HCEC 1CT (cell line): ENCODE measurements around the gene MAGEA2B.
"Not testable (repeated sequence)": the region's sequence is repeated elsewhere in the genome, so short reads cannot be mapped to it uniquely, and the experiment has no call there.

ENCODE experiments used
- DNase-seq: peaks from one replicate; pipeline ENCODE4 v3.0.0-alpha.2; 2017

Gene MAGEA2B, protein sequence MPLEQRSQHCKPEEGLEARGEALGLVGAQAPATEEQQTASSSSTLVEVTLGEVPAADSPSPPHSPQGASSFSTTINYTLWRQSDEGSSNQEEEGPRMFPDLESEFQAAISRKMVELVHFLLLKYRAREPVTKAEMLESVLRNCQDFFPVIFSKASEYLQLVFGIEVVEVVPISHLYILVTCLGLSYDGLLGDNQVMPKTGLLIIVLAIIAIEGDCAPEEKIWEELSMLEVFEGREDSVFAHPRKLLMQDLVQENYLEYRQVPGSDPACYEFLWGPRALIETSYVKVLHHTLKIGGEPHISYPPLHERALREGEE

GRCh38 chrX:152713815-152714787, at the start of gene MAGEA2B:
Gene MAGEA2B (plus strand): TSS chrX:152714628. CDS start chrX:152717107, 2,479 bp downstream.
- DNase-seq = not testable (repeated sequence)

- no peak for DNase-seq
Measured at GRCh38 chrX:152674135-152674534, 40.3 kb upstream of the MAGEA2B start.

GRCh38 chrX:152674652-152675051, 39.8 kb upstream of the MAGEA2B start:
- not testable (repeated sequence) for DNase-seq

DNA sequence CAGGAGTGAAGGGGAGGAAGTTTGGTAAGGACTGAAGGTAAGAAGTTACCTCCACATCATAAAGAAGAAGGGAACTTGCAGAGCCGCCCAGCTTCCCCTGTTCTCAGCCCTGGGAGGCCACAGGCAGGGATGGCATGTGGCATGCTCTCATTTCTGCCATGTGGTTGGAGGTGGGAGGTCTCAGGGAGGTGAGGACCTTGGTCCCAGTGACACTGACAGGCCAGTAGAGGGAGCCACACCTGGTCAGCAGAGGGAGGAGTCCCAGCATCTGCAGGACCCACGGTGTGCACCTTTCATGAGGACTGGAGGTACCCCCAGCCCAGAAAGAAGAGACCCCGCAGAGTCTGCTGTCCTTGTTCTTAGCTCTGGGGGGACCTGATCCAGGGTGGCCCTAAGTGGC, 33.4 kb upstream of the MAGEA2B start:
- not testable (repeated sequence) for DNase-seq

DNA sequence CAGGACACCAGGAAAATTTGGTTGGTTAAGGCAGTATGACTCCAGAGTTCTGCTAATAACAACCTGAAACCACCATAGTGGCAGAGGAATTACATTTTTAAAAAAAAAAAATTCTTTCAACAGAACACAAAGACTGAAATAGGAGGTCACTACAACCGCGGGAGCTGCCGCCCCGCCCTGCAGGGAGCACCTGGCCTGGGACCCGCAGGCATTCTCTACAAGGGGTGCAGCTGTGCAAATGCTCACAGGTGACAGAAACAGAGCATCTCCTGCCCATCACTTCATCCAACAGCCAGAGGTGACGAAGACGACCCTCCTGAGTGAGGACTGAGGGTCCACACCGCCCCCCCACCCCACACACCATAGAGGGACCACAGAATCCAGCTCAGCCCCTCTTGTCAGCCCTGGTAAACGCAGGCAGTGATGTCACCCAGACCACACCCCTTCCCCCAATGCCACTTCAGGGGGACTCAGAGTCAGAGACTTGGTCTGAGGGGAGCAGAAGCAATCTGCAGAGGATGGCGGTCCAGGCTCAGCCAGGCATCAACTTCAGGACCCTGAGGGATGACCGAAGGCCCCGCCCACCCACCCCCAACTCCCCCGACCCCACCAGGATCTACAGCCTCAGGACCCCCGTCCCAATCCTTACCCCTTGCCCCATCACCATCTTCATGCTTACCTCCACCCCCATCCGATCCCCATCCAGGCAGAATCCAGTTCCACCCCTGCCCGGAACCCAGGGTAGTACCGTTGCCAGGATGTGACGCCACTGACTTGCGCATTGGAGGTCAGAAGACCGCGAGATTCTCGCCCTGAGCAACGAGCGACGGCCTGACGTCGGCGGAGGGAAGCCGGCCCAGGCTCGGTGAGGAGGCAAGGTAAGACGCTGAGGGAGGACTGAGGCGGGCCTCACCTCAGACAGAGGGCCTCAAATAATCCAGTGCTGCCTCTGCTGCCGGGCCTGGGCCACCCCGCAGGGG, 16.2 kb upstream of the MAGEA2B start, which contains the start of gene MAGEA3:
Gene MAGEA3 (plus strand): TSS at position 843 of the 980 bp plus-strand sequence. CDS start 2,039 bp downstream, outside the sequence.
- not testable (repeated sequence) for DNase-seq

DNA sequence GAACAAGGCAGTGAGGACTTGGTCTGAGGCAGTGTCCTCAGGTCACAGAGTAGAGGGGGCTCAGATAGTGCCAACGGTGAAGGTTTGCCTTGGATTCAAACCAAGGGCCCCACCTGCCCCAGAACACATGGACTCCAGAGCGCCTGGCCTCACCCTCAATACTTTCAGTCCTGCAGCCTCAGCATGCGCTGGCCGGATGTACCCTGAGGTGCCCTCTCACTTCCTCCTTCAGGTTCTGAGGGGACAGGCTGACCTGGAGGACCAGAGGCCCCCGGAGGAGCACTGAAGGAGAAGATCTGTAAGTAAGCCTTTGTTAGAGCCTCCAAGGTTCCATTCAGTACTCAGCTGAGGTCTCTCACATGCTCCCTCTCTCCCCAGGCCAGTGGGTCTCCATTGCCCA, 14.0 kb upstream of the MAGEA2B start:
- not testable (repeated sequence) for DNase-seq

DNA sequence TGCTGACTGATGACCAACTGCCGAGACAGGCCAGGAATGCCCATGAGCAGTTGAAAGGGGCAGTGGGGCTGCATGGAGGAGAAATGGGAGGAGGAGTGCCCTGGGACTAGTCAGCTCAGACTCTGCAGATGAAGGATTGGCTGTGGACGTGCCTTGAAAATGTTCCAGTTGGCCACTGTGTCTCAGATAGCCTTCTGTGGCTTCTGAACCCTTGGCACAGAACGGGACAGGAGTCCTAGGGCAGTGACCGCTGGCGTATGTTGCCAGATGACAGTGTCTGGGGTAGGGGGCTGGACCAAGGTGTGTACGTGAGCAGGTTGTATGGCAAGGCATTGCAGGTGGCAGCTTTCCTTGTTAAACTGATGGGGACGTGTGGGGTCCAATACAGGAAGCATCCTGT, 7.9 kb upstream of the MAGEA2B start:
- DNase-seq = not testable (repeated sequence)

DNA sequence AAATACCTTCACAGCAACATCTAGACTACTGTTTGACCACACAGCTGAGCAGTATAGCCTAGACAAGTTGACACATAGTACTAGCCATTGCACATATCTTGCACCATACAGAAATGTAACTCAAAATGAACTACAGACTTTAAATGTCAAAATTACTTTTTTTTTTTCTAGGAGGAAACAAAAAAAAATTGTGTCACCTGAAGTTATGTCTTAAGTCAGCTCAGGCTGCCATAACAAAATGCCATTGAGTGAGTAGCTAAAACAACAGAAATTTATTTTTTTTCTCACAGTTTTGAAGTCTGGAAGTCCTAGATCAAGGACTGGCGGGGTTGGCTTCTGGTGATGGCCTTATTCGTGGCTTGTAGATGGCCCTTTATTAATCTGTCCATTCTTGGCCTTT, 5.3 kb upstream of the MAGEA2B start, which contains the start of gene CSAG2:
Gene CSAG2 (minus strand): TSS at position 101 of the 400 bp plus-strand sequence. CDS start 161 bp downstream, outside the sequence.
- DNase-seq = not testable (repeated sequence)

GRCh38 chrX:152713195-152713594, 1.2 kb upstream of the MAGEA2B start:
- DNase-seq = not testable (repeated sequence)

DNA sequence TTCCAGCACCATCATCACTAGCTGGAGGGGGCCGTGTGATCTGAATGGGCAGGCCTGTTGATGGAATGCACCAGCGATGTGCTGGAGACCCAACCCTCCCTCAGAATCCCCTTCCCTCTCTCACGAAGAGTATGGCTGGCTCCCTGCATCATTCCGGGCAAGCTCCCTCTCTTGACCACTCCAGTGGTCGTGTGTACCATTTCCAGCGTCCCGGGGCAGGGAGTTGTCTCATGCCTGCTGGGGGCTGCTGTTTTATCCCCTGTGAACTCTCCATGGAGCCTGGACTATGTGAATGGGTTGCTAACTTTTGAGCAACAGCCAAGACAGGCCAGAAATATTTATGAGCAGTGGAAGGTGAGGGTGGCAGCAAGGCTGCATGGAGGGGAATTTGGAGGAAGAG, 11.0 kb downstream of the MAGEA2B start:
- DNase-seq = no peak

DNA sequence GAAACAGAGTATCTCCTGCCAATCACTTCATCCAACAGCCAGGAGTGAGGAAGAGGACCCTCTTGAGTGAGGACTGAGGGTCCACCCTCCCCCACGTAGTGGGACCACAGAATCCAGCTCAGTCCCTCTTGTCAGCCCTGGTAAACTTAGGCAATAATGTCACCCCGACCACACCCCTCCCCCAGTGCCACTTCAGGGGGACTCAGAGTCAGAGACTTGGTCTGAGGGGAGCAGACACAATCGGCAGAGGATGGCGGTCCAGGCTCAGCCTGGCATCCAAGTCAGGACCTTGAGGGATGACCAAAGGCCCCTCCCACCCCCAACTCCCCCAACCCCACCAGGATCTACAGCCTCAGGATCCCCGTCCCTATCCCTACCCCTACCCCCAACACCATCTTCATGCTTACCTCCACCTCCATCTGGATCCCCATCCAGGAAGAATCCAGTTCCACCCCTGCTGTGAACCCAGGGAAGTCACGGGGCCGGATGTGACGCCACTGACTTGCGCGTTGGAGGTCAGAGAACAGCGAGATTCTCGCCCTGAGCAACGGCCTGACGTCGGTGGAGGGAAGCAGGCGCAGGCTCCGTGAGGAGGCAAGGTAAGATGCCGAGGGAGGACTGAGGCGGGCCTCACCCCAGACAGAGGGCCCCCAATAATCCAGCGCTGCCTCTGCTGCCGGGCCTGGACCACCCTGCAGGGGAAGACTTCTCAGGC, 19.0 kb downstream of the MAGEA2B start, which contains the start of the genes CSAG1 and MAGEA12:
Gene CSAG1 (minus strand): TSS at position 461 of the 715 bp plus-strand sequence. CDS start 1,261 bp downstream, outside the sequence.
Gene MAGEA12 (plus strand): TSS at position 497 of the 715 bp plus-strand sequence. CDS start 2,405 bp downstream, outside the sequence.
- no peak for DNase-seq

GRCh38 chrX:152734143-152734858, 19.9 kb downstream of the MAGEA2B start:
- not testable (repeated sequence) for DNase-seq

GRCh38 chrX:152735101-152735500, 20.7 kb downstream of the MAGEA2B start:
- DNase-seq = no peak

DNA sequence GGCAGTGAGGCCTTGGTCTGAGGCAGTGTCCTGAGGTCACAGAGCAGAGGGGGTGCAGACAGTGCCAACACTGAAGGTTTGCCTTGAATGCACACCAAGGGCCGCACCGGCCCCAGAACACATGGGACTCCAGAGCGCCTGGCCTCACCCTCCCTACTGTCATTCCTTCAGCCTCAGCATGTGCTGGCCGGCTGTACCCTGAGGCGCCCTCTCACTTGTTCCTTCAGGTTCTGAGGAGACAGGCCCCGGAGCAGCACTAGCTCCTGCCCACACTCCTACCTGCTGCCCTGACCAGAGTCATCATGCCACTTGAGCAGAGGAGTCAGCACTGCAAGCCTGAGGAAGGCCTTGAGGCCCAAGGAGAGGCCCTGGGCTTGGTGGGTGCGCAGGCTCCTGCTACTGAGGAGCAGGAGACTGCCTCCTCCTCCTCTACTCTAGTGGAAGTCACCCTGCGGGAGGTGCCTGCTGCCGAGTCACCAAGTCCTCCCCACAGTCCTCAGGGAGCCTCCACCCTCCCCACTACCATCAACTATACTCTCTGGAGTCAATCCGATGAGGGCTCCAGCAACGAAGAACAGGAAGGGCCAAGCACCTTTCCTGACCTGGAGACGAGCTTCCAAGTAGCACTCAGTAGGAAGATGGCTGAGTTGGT, 21.6 kb downstream of the MAGEA2B start:
- DNase-seq = no peak

DNA sequence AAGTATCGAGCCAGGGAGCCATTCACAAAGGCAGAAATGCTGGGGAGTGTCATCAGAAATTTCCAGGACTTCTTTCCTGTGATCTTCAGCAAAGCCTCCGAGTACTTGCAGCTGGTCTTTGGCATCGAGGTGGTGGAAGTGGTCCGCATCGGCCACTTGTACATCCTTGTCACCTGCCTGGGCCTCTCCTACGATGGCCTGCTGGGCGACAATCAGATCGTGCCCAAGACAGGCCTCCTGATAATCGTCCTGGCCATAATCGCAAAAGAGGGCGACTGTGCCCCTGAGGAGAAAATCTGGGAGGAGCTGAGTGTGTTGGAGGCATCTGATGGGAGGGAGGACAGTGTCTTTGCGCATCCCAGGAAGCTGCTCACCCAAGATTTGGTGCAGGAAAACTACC, 22.1 kb downstream of the MAGEA2B start:
- not testable (repeated sequence) for DNase-seq

DNA sequence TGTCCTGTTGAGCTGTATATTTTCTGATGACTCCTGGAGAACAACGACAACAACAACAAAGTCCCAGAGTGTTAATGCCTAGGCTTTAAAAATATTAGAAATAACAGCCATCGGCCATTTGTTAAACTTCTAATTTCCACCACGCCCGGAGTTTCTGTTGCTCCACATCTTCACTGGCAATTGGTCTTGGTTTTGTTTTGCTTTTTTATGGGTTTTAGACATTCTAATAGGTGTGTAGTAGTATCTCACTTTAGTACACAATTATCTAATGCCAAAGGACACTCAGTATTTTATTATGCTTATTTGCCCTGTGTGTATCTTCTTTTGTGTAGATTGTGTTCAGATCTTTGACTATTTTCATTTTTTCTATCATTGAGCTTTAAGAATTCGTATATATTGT, 24.1 kb downstream of the MAGEA2B start:
- no peak for DNase-seq

GRCh38 chrX:152753686-152754650, 39.5 kb downstream of the MAGEA2B start, which contains the start of gene MAGEA2:
Gene MAGEA2 (minus strand): TSS chrX:152753842. CDS start chrX:152751363, 2,479 bp downstream.
- DNase-seq = not testable (repeated sequence)

GRCh38 chrX:152754871-152755270, 40.4 kb downstream of the MAGEA2B start:
- DNase-seq = not testable (repeated sequence)
